ENCODE data around the gene NUDT22.

The NUDT22 gene

GRCh38 chr11:64225608-64226506 is at the start of gene NUDT22, which contains the start of gene TRPT1:
Gene NUDT22, plus strand, starts transcription at chr11:64226274. Its CDS starts 379 bp downstream, at chr11:64226653.
Gene TRPT1, minus strand, starts transcription at chr11:64226186. Its CDS starts 326 bp downstream, at chr11:64225860.
- DNase-seq: peak; percentile 84

GRCh38 chr11:64176751-64177150 is 49.3 kb upstream of the NUDT22 start:
- DNase-seq: no peak

GRCh38 chr11:64178203-64178602 is 47.9 kb upstream of the NUDT22 start:
- DNase-seq: no peak

GRCh38 chr11:64178951-64179639 is 47.0 kb upstream of the NUDT22 start:
- no peak for DNase-seq

- DNase-seq: no peak
Measured at GRCh38 chr11:64180891-64181290, 45.2 kb upstream of the NUDT22 start.

GRCh38 chr11:64181506-64182411 is 44.3 kb upstream of the NUDT22 start:
- DNase-seq: peak; percentile 78

GRCh38 chr11:64183890-64184289 is 42.2 kb upstream of the NUDT22 start:
- no peak for DNase-seq

GRCh38 chr11:64185175-64185692 is 40.8 kb upstream of the NUDT22 start:
- DNase-seq: peak; percentile 30

- DNase-seq: peak; percentile 100
Measured at GRCh38 chr11:64185693-64186491, 40.2 kb upstream of the NUDT22 start, which contains the start of gene STIP1. Gene STIP1, plus strand, starts transcription at chr11:64186171. Its CDS starts 91 bp downstream, at chr11:64186262.

GRCh38 chr11:64186492-64187165 is 39.4 kb upstream of the NUDT22 start:
- DNase-seq: no peak

- no peak for DNase-seq
Measured at GRCh38 chr11:64192434-64192833, 33.6 kb upstream of the NUDT22 start.

GRCh38 chr11:64196626-64197025 is 29.4 kb upstream of the NUDT22 start:
- DNase-seq: no peak

- DNase-seq: no peak
Measured at GRCh38 chr11:64198511-64198910, 27.6 kb upstream of the NUDT22 start.

GRCh38 chr11:64201543-64201942 is 24.5 kb upstream of the NUDT22 start:
- no peak for DNase-seq

- no peak for DNase-seq
Measured at GRCh38 chr11:64202992-64203391, 23.1 kb upstream of the NUDT22 start.

GRCh38 chr11:64203421-64204079 is 22.5 kb upstream of the NUDT22 start:
- no peak for DNase-seq

GRCh38 chr11:64204080-64204440 is 22.0 kb upstream of the NUDT22 start:
- DNase-seq: no peak

- DNase-seq: peak; percentile 78
Measured at GRCh38 chr11:64204464-64204989, 21.5 kb upstream of the NUDT22 start.

- peak; percentile 87 for DNase-seq
Measured at GRCh38 chr11:64206457-64207255, 19.4 kb upstream of the NUDT22 start, which contains the start of gene FERMT3. Gene FERMT3, plus strand, starts transcription at chr11:64206721. Its CDS starts 644 bp downstream, at chr11:64207365.

All from GDM1 (cell line).